ENCODE measurements around the gene ATG16L1. TPM values are rescaled to one million over a fixed set of nuclear protein-coding genes. Genes with fewer than 3 reads are reported as not detected.

Gene ATG16L1
- total and polyA plus RNA-seq, 9 of the 15 experiments (the other 6 are each of a cell fraction or from before 2014, with no cell fraction given): 6.4 to 21.3 (median 17.2) TPM

- TF ChIP-seq MYBL2 (IDR thresholded peaks at IDR 0.05; ENCODE audit: low read depth): no peak
- no peak for TF ChIP-seq MYBL2 (CRISPR knock-in tag; IDR thresholded peaks at IDR 0.05; ENCODE audit: borderline replicate concordance)
- TF ChIP-seq ZKSCAN3 (CRISPR knock-in tag; IDR thresholded peaks at IDR 0.05): no peak
- TF ChIP-seq CBX3 (IDR thresholded peaks at IDR 0.05; ENCODE audit: borderline replicate concordance in 1 of 2, low read length in 2 of 2): peak in 1 of 2 experiments; percentile 84; a peak in 1 of 3 replicates
- peak; percentile 96 for TF ChIP-seq RBM25 (IDR thresholded peaks at IDR 0.05; ENCODE audit: low read depth, low read length, severe bottlenecking)
- TF ChIP-seq PBX2 (CRISPR knock-in tag; IDR thresholded peaks at IDR 0.05; ENCODE audit: low read depth): no peak
- peak; percentile 68 for TF ChIP-seq PBX2 (tag; conservative IDR thresholded peaks at IDR 0.05; ENCODE audit: low read depth)
- TF ChIP-seq NCOA2 (IDR thresholded peaks at IDR 0.05; ENCODE audit: partially characterized antibody in 2 of 2): peak in 1 of 2 experiments; percentile 15
- no peak for TF ChIP-seq CBX8 (IDR thresholded peaks at IDR 0.05; ENCODE audit: borderline replicate concordance, extremely low read depth, low read depth, low read length, poor library complexity, severe bottlenecking)
- no peak for TF ChIP-seq ATF4 (CRISPR knock-in tag; IDR thresholded peaks at IDR 0.05)
- TF ChIP-seq TEAD4 (IDR thresholded peaks at IDR 0.05; ENCODE audit: low read length): no peak
- no peak for TF ChIP-seq TEAD4 (CRISPR knock-in tag; IDR thresholded peaks at IDR 0.05; ENCODE audit: borderline replicate concordance)
- TF ChIP-seq CBX1 (IDR thresholded peaks at IDR 0.05; ENCODE audit: low read depth): peak; percentile 92
- peak; percentile 95 for TF ChIP-seq ADNP (tag; IDR thresholded peaks at IDR 0.05)
- TF ChIP-seq RCOR1 (IDR thresholded peaks at IDR 0.05; ENCODE audit: borderline replicate concordance in 1 of 2, low read depth in 2 of 2, low read length in 2 of 2): peak in 1 of 2 experiments; percentile 81; a peak in 2 of 4 replicates
- no peak for TF ChIP-seq RB1 (IDR thresholded peaks at IDR 0.05; ENCODE audit: low read depth)
- no peak for TF ChIP-seq TAF9B (IDR thresholded peaks at IDR 0.05; ENCODE audit: partially characterized antibody)
- no peak for TF ChIP-seq NR2F6 (CRISPR knock-in tag; IDR thresholded peaks at IDR 0.05)
Measured at GRCh38 chr2:233250985-233251305, 528 bp upstream of the ATG16L1 start (continued).

All from K562 (cell line).